Type B pancreatic cell (in vitro differentiated cells): ENCODE measurements around the gene TSHZ2. TPM values are rescaled to one million over a fixed set of nuclear protein-coding genes. Genes with fewer than 3 reads are reported as not detected.

Experiments used
- DNase-seq: peaks from one replicate; pipeline ENCODE4 v3.0.0; 2021; ENCODE audit warnings: mixed read lengths; ENCODE audit not compliant: unreplicated experiment; ENCODE audit errors: extremely low spot score
- H3K27ac Mint-ChIP-seq: 2 replicates; pipeline ENCODE4 v1.8.0; 2021; ENCODE audit warnings: mild to moderate bottlenecking, mixed read lengths
- H3K27me3 Mint-ChIP-seq: 2 replicates; pipeline ENCODE4 v1.8.0; 2021; ENCODE audit warnings: mixed read lengths
- H3K36me3 Mint-ChIP-seq: 2 replicates; pipeline ENCODE4 v1.8.0; 2021; ENCODE audit warnings: mixed read lengths
- H3K4me1 Mint-ChIP-seq: one replicate; pipeline ENCODE4 v1.8.0; 2021; ENCODE audit warnings: mixed read lengths; ENCODE audit not compliant: unreplicated experiment
- H3K4me3 Mint-ChIP-seq: 2 replicates; pipeline ENCODE4 v1.8.0; 2021; ENCODE audit warnings: mild to moderate bottlenecking, mixed read lengths
- H3K9me3 Mint-ChIP-seq: 2 replicates; pipeline ENCODE4 v1.8.0; 2021; ENCODE audit warnings: mixed read lengths
- CTCF ChIP-seq: fragments of 200-600 bp; sonication (generic); conservative IDR thresholded peaks from 2 replicates; pipeline ENCODE4 v1.5.0; 2021; ENCODE audit warnings: antibody characterized with exemption, mild to moderate bottlenecking
- total RNA-seq: library from RNA; stranded (reverse); gene quantifications from 2 replicates; pipeline ENCODE4 v1.2.1, GENCODE V29; 2021; ENCODE audit warnings: low replicate concordance

TSHZ2 gene
- total RNA-seq, 1 donor from 2014 or later: 45.5 TPM

GRCh38 chr20:53489528-53489927, 517.4 kb downstream of the TSHZ2 start:
- no peaks in the 10 kb centered on the region for H3K9me3 Mint-ChIP-seq
- H3K27ac Mint-ChIP-seq: no peak overlapping the region
- no peak for DNase-seq
- peaks cover 35% of the 10 kb centered on the region for H3K4me1 Mint-ChIP-seq
- H3K27me3 Mint-ChIP-seq: no peaks in the 10 kb centered on the region
- H3K36me3 Mint-ChIP-seq: no peaks in the 10 kb centered on the region
- no peak overlapping the region for H3K4me3 Mint-ChIP-seq
- no peak for TF ChIP-seq CTCF

GRCh38 chr20:53490620-53491019, 518.5 kb downstream of the TSHZ2 start:
- Mint-ChIP-seq H3K36me3 (no peaks in the 10 kb centered on the region), H3K4me3 (no peak overlapping the region), H3K4me1 (peaks cover 44% of the 10 kb centered on the region), H3K27ac (no peak overlapping the region), H3K27me3 (no peaks in the 10 kb centered on the region), H3K9me3 (no peaks in the 10 kb centered on the region)
- DNase-seq: no peak
- TF ChIP-seq CTCF: no peak

GRCh38 chr20:53491462-53491861, 519.3 kb downstream of the TSHZ2 start:
- no peaks in the 10 kb centered on the region for H3K36me3 Mint-ChIP-seq
- no peak for DNase-seq
- peaks cover 48% of the 10 kb centered on the region for H3K4me1 Mint-ChIP-seq
- H3K27me3 Mint-ChIP-seq: no peaks in the 10 kb centered on the region
- no peak overlapping the region for H3K27ac Mint-ChIP-seq
- H3K9me3 Mint-ChIP-seq: no peaks in the 10 kb centered on the region
- H3K4me3 Mint-ChIP-seq: no peak overlapping the region
- TF ChIP-seq CTCF: no peak

GRCh38 chr20:53492212-53492611, 520.1 kb downstream of the TSHZ2 start:
- Mint-ChIP-seq H3K4me3 (no peak overlapping the region), H3K4me1 (peaks cover 43% of the 10 kb centered on the region), H3K27ac (no peak overlapping the region), H3K9me3 (no peaks in the 10 kb centered on the region), H3K27me3 (no peaks in the 10 kb centered on the region), H3K36me3 (peaks cover 4% of the 10 kb centered on the region)
- no peak for DNase-seq
- TF ChIP-seq CTCF: no peak

GRCh38 chr20:53493311-53493857, 521.2 kb downstream of the TSHZ2 start:
- H3K27me3 Mint-ChIP-seq: no peaks in the 10 kb centered on the region
- peaks cover 41% of the 10 kb centered on the region for H3K4me1 Mint-ChIP-seq
- TF ChIP-seq CTCF: peak; percentile 59
- peaks cover 8% of the 10 kb centered on the region for H3K36me3 Mint-ChIP-seq
- H3K9me3 Mint-ChIP-seq: peaks cover 5% of the 10 kb centered on the region
- DNase-seq: no peak
- H3K27ac Mint-ChIP-seq: peak overlapping the region; percentile 23
- peak overlapping the region; percentile 16 for H3K4me3 Mint-ChIP-seq

GRCh38 chr20:53494753-53495152, 522.6 kb downstream of the TSHZ2 start:
- DNase-seq: no peak
- H3K27ac Mint-ChIP-seq: no peak overlapping the region
- H3K27me3 Mint-ChIP-seq: no peaks in the 10 kb centered on the region
- no peak overlapping the region for H3K4me3 Mint-ChIP-seq
- TF ChIP-seq CTCF: no peak
- H3K9me3 Mint-ChIP-seq: peaks cover 5% of the 10 kb centered on the region
- peaks cover 44% of the 10 kb centered on the region for H3K4me1 Mint-ChIP-seq
- H3K36me3 Mint-ChIP-seq: peaks cover 8% of the 10 kb centered on the region
